ENCODE data around the gene NCK2.

GRCh38 chr2:105836341-105836740 is 91.6 kb downstream of the NCK2 start:
- TF ChIP-seq HMGXB4 (CRISPR knock-in tag; IDR thresholded peaks at IDR 0.05) (no peak), TEAD4 (CRISPR knock-in tag; IDR thresholded peaks at IDR 0.05) (no peak), TEAD1 (CRISPR knock-in tag; IDR thresholded peaks at IDR 0.05) (no peak), STAT6 (CRISPR knock-in tag; conservative IDR thresholded peaks at IDR 0.05; ENCODE audit: low read depth) (no peak), CREM (CRISPR knock-in tag; IDR thresholded peaks at IDR 0.05) (no peak), ZNF416 (CRISPR knock-in tag; IDR thresholded peaks at IDR 0.05) (no peak), ESRRA (CRISPR knock-in tag; IDR thresholded peaks at IDR 0.05; ENCODE audit: borderline replicate concordance) (no peak), CBFB (CRISPR knock-in tag; IDR thresholded peaks at IDR 0.05; ENCODE audit: low read depth) (no peak)
- TF ChIP-seq, protein P1, sequence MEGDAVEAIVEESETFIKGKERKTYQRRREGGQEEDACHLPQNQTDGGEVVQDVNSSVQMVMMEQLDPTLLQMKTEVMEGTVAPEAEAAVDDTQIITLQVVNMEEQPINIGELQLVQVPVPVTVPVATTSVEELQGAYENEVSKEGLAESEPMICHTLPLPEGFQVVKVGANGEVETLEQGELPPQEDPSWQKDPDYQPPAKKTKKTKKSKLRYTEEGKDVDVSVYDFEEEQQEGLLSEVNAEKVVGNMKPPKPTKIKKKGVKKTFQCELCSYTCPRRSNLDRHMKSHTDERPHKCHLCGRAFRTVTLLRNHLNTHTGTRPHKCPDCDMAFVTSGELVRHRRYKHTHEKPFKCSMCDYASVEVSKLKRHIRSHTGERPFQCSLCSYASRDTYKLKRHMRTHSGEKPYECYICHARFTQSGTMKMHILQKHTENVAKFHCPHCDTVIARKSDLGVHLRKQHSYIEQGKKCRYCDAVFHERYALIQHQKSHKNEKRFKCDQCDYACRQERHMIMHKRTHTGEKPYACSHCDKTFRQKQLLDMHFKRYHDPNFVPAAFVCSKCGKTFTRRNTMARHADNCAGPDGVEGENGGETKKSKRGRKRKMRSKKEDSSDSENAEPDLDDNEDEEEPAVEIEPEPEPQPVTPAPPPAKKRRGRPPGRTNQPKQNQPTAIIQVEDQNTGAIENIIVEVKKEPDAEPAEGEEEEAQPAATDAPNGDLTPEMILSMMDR (IDR thresholded peaks at IDR 0.05) = no peak
- TF ChIP-seq, protein P2, sequence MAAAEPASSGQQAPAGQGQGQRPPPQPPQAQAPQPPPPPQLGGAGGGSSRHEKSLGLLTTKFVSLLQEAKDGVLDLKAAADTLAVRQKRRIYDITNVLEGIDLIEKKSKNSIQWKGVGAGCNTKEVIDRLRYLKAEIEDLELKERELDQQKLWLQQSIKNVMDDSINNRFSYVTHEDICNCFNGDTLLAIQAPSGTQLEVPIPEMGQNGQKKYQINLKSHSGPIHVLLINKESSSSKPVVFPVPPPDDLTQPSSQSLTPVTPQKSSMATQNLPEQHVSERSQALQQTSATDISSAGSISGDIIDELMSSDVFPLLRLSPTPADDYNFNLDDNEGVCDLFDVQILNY (CRISPR knock-in tag; IDR thresholded peaks at IDR 0.05) = no peak
- TF ChIP-seq, protein P3, sequence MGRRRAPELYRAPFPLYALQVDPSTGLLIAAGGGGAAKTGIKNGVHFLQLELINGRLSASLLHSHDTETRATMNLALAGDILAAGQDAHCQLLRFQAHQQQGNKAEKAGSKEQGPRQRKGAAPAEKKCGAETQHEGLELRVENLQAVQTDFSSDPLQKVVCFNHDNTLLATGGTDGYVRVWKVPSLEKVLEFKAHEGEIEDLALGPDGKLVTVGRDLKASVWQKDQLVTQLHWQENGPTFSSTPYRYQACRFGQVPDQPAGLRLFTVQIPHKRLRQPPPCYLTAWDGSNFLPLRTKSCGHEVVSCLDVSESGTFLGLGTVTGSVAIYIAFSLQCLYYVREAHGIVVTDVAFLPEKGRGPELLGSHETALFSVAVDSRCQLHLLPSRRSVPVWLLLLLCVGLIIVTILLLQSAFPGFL (CRISPR knock-in tag; IDR thresholded peaks at IDR 0.05; ENCODE audit: borderline replicate concordance) = no peak
- TF ChIP-seq, protein P4, sequence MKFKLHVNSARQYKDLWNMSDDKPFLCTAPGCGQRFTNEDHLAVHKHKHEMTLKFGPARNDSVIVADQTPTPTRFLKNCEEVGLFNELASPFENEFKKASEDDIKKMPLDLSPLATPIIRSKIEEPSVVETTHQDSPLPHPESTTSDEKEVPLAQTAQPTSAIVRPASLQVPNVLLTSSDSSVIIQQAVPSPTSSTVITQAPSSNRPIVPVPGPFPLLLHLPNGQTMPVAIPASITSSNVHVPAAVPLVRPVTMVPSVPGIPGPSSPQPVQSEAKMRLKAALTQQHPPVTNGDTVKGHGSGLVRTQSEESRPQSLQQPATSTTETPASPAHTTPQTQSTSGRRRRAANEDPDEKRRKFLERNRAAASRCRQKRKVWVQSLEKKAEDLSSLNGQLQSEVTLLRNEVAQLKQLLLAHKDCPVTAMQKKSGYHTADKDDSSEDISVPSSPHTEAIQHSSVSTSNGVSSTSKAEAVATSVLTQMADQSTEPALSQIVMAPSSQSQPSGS (CRISPR knock-in tag; IDR thresholded peaks at IDR 0.05; ENCODE audit: borderline replicate concordance, low read depth) = no peak

All from WTC11 (cell line).